GM19239 (cell line): ENCODE measurements around the gene SUCLG2.

Source experiments
- DNase-seq: peaks from one replicate; pipeline ENCODE4 v3.0.0; 2011; ENCODE audit warnings: low spot score; ENCODE audit not compliant: insufficient read length
- FAIRE-seq: peaks from 2 replicates; lab custom pipeline; 2011; peaks lifted over from hg19 to GRCh38; lab: Jason Lieb, UNC

The SUCLG2 gene

DNA sequence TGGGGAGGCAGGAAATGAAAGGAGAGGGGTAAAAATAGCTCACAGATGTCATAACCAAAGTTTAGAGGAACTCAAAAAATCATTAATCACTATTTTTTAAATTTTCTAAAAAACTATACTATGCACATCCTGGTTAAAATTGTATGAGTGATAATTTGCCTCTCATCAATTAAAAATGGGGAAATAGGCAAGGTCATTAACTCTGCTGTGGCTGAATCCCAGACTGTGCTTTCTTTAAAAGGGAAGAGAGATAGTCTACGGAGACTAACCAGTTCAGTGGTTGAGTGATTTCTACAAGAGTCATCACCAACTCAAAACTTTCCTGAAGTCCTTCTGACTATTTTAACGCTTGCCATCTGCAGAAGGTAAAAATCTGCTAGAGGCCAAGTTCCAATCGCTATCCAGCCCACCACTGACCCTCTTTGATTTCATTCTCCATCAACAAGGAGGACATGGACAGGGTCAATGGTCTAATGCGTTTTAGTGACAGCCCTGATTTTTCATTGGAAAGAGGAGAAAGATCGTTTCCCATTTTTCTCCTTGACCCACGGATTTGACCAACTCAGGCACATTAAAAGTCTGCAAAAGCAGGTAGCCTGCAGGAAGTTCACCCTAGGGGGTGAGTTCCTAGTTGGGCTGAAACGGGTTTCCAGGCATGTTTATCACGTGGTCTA is 850 bp downstream of the SUCLG2 start:
- DNase-seq (no peak), FAIRE-seq (peak; percentile 57)

DNA sequence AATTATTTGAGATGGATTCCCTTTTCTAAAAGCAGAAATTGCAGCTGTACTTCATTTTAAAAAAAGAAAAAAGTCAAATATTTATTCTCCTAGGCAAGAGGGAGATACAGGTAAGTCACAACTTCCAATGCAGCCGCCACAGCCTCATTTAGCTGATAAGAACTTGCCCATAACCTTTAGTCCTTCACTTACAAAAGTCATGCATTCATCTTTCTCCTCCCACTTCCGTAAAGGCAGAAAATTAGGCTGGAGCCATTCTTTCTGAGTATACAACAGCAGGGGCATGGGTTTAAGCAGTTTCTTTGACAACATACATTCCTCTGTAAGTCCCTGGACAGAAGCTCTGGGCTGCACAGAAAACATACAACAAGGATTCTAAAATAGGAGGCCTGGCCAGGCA is 4.3 kb downstream of the SUCLG2 start:
- DNase-seq (no peak), FAIRE-seq (no peak)

- FAIRE-seq (no peak), DNase-seq (no peak)
Observed at GRCh38 chr3:67649681-67650080, 4.7 kb downstream of the SUCLG2 start.

GRCh38 chr3:67648701-67649100 is 5.7 kb downstream of the SUCLG2 start:
- no peak for DNase-seq
- no peak for FAIRE-seq

DNA sequence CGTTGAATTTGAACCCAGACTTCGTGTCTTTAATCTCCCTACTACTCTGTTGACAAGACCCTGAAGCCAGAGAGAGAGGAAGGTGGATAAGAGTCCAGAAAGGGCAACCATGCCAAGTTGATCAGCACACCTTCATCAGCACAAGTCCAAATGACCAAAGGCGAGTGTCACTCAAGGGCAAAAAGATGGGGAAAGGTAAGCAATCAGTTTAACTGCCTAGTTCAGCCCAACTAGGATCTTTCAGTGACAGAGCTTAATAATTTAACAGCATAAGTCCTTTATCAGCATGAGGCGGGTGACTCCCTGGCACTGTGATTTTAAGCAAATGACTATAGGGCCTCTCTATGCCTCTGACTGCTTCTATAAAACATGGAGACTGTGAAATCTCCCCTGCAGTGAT is 6.2 kb downstream of the SUCLG2 start:
- DNase-seq (no peak), FAIRE-seq (peak; percentile 14)

DNA sequence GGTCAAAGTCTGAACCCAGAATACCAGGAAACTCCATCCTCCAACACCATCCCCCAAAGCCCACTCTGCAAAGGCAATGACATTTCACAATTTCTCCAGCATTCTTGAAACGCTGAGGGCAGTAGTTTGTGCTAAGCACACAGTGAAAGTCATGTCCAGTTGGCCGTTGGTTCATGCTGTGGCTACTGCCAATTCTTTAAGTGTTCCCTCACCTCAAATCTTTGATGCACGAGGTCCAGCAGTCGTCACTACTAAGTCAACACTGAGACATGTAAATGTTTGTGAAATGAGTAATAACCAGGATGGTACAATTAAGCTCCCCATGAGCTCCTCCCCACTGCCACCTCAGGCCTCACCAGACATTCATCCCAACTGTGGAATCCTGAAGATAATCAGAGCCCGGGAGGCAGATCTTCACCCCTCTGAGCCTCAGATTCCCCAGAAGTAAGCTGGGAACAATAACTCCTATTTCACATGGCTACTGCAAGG is 7.0 kb downstream of the SUCLG2 start:
- FAIRE-seq (no peak), DNase-seq (no peak)

DNA sequence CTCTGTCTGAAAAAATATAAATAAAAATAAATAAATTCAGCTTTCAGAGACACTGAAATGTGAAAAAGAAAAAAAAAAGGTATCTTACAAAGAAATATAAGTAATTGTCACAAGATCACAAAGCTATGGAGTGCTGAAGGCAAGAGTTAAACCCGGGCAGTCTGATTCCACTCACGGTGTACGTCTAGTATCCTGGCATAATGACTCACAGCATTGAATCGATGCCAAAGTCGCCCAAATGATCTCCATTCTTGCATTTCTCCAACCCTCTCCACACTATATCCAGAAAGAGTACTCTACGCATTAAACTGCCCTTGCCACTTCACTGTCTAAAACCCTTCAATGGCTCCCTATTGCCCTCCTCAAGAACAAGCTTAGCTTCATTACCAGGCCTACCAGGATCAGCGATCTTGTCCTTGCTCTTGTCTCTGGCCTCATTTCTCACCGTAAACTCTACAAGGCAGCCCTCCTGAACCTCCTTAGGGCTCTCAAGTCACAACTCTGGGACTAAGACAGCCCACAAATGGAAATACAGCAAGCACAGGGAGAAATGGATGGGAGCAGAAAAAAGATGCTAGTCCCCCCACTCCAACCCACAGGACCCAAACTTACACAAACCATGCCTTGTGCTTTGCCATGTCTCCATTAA is 7.7 kb downstream of the SUCLG2 start:
- DNase-seq (no peak), FAIRE-seq (no peak)

DNA sequence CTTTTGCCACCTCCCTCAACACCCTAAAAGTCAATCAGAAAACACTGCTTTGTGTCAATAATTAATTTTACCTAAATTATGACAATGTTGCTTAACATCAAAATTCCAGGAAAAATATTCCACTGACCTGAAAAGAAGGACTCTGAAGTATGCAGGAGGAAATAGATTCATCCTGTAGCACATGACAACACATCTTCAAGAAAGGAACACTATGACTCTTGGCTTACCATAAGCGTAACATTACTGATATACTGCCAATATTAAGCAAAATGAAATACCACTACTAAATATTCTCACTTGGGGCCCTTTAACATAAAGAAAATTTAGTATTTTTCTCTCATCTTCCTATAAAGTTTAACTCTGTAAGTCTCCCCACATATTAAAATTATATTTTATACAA is 9.6 kb downstream of the SUCLG2 start:
- FAIRE-seq: no peak

DNA sequence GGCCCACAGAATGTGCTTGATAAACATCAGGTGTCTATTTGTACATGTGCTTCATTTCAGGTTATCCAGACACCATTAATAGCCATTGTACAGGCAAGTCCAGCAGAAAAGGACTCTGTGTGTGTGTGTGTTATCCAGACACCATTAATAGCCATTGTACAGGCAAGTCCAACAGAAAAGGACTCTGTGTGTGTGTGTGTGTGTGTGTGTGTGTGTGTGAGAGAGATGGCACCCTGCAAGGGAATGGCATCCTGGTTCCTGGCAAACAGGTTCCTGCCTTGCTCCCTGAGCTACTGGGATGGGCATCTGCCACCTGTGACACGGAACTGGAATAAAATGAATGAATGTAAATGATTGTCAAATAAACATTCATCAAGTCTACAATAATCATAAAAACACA is 11.7 kb downstream of the SUCLG2 start:
- DNase-seq: no peak
- FAIRE-seq: no peak

More for the DNA sequence above, 9.6 kb downstream of the SUCLG2 start:
- no peak for DNase-seq

DNA sequence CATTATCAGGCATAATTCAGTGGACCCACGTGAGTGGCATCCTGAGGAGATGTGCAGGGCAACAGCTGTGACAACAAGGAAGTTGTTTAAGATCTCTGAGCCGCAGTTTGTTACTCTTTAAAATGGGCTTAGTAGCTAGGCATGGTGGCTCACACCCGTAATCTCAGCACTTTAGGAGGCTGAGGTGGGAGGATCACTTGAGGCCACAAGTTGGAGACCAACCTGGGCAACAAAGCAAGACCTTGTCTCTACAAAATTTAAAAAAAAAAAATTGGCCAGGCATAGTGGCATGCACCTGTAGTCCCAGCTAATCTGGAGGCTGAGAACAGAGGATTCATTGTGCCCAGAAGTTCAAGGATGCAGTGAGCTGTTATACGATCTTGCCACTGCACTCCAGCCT is 12.2 kb downstream of the SUCLG2 start:
- no peak for FAIRE-seq
- no peak for DNase-seq

DNA sequence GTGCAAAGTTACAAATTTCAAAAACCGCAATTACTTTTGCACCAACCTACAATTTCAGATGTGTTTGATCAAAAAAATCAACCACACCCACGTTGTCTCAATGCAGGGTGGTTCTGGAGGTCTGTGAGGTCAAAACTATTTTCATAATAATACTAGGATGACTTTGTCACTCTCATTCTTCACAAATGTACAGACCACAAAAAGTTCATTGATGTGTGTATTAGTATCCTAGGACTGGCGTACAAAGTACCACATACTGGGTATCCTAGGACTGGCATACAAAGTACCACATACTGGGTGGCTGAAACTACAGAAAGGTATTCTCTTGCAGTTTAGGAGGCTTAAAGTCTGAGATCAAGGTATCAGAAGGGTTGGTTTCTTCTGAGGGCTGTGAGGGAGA is 13.0 kb downstream of the SUCLG2 start:
- FAIRE-seq (no peak), DNase-seq (no peak)

GRCh38 chr3:67640023-67640660 is 14.3 kb downstream of the SUCLG2 start:
- FAIRE-seq: no peak
- no peak for DNase-seq

DNA sequence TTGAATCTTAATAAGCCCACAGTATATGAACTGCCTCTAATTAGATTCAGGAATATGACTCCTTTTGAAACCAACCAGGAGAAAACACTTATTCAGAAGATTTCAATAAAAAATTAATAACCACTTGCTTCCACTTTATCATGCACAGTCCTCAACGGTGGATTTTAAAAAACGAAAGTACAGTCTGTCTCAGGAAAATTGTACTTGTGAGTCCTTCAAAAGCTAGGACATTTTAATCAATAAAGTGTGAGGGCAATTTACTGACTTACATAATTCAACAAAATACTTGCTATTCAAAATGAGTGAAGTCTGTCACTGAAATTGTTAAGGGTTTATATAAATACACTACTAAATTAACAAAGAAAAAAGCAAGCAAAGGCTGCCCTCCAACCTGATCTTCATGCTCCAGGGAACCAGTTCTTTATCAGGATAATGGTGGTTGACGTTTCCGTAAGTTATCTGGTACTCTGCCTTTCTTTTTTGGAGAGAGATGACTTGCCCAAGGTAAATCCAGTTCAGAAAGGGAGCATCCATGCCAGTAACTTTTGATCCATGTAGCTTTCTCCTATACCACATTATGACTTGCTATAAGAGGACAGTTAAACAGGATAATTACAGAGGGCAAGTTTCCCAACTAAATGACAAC is 17.0 kb downstream of the SUCLG2 start:
- no peak for DNase-seq
- FAIRE-seq: no peak

GRCh38 chr3:67635806-67636205 is 18.6 kb downstream of the SUCLG2 start:
- no peak for FAIRE-seq
- no peak for DNase-seq

- DNase-seq (no peak), FAIRE-seq (no peak)
Observed at GRCh38 chr3:67635257-67635656, 19.2 kb downstream of the SUCLG2 start.

- no peak for FAIRE-seq
- no peak for DNase-seq
Observed at GRCh38 chr3:67630666-67631362, 23.6 kb downstream of the SUCLG2 start.

DNA sequence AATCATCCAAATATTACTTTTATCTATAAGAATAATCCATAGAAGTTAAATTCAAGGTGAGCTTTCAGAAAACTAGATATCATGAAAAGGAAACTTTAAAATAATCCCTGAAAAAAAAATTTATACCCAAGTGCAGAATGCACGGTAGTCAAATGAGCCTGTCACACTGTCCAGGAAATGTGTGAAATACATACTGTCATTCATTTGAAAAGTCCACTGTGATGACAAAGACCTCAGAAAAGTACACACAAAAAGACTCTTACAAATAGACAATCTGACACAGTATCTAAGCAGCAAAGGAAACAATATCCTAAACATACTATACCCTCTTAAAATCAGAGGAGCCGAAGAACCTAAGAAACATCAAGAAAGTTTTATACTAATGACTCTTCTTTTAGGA is 29.7 kb downstream of the SUCLG2 start:
- DNase-seq (no peak), FAIRE-seq (no peak)

DNA sequence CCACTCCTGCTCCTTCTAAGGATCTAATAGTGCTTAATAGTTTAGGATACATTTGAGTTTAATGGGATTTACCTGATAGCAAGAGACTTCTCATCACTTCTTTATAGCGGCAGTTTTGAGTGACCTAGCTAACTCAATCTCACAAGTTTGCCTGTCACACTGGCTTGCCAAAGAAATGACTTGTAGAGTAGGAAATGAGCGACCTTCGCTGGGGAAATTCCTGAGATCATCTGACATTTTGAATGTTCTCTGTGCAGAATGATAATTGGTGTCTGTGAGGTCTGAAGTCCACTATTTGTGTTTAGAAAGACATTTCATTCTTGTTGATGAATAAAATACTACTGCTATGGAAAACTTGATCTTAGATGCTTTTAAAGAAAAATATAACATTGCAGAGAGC is 30.3 kb downstream of the SUCLG2 start:
- FAIRE-seq: no peak
- no peak for DNase-seq

- FAIRE-seq: no peak
- no peak for DNase-seq
Observed at GRCh38 chr3:67622652-67623051, 31.8 kb downstream of the SUCLG2 start.

GRCh38 chr3:67620869-67621268 is 33.5 kb downstream of the SUCLG2 start:
- DNase-seq: no peak
- no peak for FAIRE-seq
